ENCODE results near the gene ENDOV.

- TF ChIP-seq CTCF (conservative IDR thresholded peaks at IDR 0.05; ENCODE audit: low read length) (no peak), EZH2phosphoT487 (IDR thresholded peaks at IDR 0.05; ENCODE audit: borderline replicate concordance) (no peak)
Measured at GRCh38 chr17:80487511-80487910, 72.5 kb downstream of the ENDOV start.

All from Loucy (cell line).